ENCODE results near the gene SGO2.

Gene SGO2

GRCh38 chr2:200525882-200526651 is at the start of gene SGO2:
Gene SGO2, plus strand, starts transcription at chr2:200526207. Its CDS starts 6,769 bp downstream, at chr2:200532976.
- DNase-seq (ENCODE audit: low spot score), result peak; percentile 94

GRCh38 chr2:200476836-200477235 is 49.2 kb upstream of the SGO2 start:
- no peak for DNase-seq (ENCODE audit: low spot score)

GRCh38 chr2:200477667-200478131 is 48.3 kb upstream of the SGO2 start:
- DNase-seq (ENCODE audit: low spot score), result no peak

GRCh38 chr2:200479692-200480265 is 46.2 kb upstream of the SGO2 start:
- no peak for DNase-seq (ENCODE audit: low spot score)

GRCh38 chr2:200482194-200482593 is 43.8 kb upstream of the SGO2 start:
- no peak for DNase-seq (ENCODE audit: low spot score)

- DNase-seq (ENCODE audit: low spot score), result no peak
Observed at GRCh38 chr2:200483729-200484198, 42.2 kb upstream of the SGO2 start.

GRCh38 chr2:200484934-200485333 is 41.1 kb upstream of the SGO2 start:
- no peak for DNase-seq (ENCODE audit: low spot score)

- no peak for DNase-seq (ENCODE audit: low spot score)
Observed at GRCh38 chr2:200486529-200486928, 39.5 kb upstream of the SGO2 start.

GRCh38 chr2:200488169-200488568 is 37.8 kb upstream of the SGO2 start:
- no peak for DNase-seq (ENCODE audit: low spot score)

- DNase-seq (ENCODE audit: low spot score), result no peak
Observed at GRCh38 chr2:200490001-200490400, 36.0 kb upstream of the SGO2 start.

GRCh38 chr2:200492656-200493055 is 33.4 kb upstream of the SGO2 start:
- DNase-seq (ENCODE audit: low spot score), result no peak

GRCh38 chr2:200494048-200494447 is 32.0 kb upstream of the SGO2 start:
- no peak for DNase-seq (ENCODE audit: low spot score)

GRCh38 chr2:200496696-200497095 is 29.3 kb upstream of the SGO2 start:
- no peak for DNase-seq (ENCODE audit: low spot score)

- DNase-seq (ENCODE audit: low spot score), result no peak
Observed at GRCh38 chr2:200498402-200499162, 27.4 kb upstream of the SGO2 start.

- DNase-seq (ENCODE audit: low spot score), result no peak
Observed at GRCh38 chr2:200502196-200502595, 23.8 kb upstream of the SGO2 start.

GRCh38 chr2:200506679-200507078 is 19.3 kb upstream of the SGO2 start:
- no peak for DNase-seq (ENCODE audit: low spot score)

- no peak for DNase-seq (ENCODE audit: low spot score)
Observed at GRCh38 chr2:200507179-200507578, 18.8 kb upstream of the SGO2 start.

GRCh38 chr2:200509235-200509611 is 16.8 kb upstream of the SGO2 start:
- no peak for DNase-seq (ENCODE audit: low spot score)

- DNase-seq (ENCODE audit: low spot score), result peak; percentile 88
Observed at GRCh38 chr2:200509612-200510433, 16.2 kb upstream of the SGO2 start, which contains the start of gene KCTD18. Gene KCTD18, minus strand, starts transcription at chr2:200510068. Its CDS starts 3,052 bp downstream, at chr2:200507016.

- DNase-seq (ENCODE audit: low spot score), result peak; percentile 15
Observed at GRCh38 chr2:200515155-200515554, 10.9 kb upstream of the SGO2 start.

GRCh38 chr2:200523158-200523557 is 2.8 kb upstream of the SGO2 start:
- DNase-seq (ENCODE audit: low spot score), result no peak

- DNase-seq (ENCODE audit: low spot score), result no peak
Observed at GRCh38 chr2:200523604-200524003, 2.4 kb upstream of the SGO2 start.

Data from CD4-positive, alpha-beta T cell treated with Interleukin-6 at 100 ng/mL for 8 hours (primary cell).